ENCODE data around the gene APPL2.

DNA sequence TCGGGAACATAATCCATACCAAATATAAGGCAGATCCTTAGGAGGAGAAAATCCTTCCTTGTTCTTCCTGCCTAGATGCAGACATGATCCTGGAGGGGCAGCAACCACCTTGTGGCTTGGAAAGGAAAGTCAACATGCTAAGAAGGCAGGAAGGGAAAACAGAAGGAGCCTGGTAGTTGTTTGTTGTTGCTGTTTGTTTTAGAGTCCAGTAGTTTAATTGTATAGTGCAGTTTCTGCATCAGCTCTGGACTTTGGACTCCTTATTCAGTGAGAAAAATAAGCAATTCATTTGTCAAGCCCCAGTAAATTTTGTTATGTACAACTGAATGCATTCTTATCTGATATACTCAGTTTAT lies 45.7 kb upstream of the APPL2 start:
- TF ChIP-seq, protein P1, sequence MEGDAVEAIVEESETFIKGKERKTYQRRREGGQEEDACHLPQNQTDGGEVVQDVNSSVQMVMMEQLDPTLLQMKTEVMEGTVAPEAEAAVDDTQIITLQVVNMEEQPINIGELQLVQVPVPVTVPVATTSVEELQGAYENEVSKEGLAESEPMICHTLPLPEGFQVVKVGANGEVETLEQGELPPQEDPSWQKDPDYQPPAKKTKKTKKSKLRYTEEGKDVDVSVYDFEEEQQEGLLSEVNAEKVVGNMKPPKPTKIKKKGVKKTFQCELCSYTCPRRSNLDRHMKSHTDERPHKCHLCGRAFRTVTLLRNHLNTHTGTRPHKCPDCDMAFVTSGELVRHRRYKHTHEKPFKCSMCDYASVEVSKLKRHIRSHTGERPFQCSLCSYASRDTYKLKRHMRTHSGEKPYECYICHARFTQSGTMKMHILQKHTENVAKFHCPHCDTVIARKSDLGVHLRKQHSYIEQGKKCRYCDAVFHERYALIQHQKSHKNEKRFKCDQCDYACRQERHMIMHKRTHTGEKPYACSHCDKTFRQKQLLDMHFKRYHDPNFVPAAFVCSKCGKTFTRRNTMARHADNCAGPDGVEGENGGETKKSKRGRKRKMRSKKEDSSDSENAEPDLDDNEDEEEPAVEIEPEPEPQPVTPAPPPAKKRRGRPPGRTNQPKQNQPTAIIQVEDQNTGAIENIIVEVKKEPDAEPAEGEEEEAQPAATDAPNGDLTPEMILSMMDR (IDR thresholded peaks at IDR 0.05; ENCODE audit: low read length) = no peak
- no peak for TF ChIP-seq EZH2 (IDR thresholded peaks at IDR 0.05; ENCODE audit: borderline replicate concordance, low read length)

Data from OCI-LY1 (cell line).